Calu3 (cell line): ENCODE results near the gene TOR1B. TPM values are rescaled to one million over a fixed set of nuclear protein-coding genes. Genes with fewer than 3 reads are reported as not detected.
A peak's percentile ranks its signal among the peaks of the same experiment; 100 is the strongest.

ENCODE experiments used
- BruUV-seq: library from RNA; stranded (reverse); fragments of 400-500 nt; replicated peaks from 2 replicates; lab custom pipeline; 2021; lab: Mats Ljungman, UMichigan
- CTCF ChIA-PET: fragments of 300-600 bp; sonication (Branson Sonifier 250); formaldehyde crosslinking; loops from one replicate; lab custom pipeline; 2022; ENCODE audit warnings: antibody characterized with exemption; lab: Charles Lee
- DNase-seq: peaks from one replicate; pipeline ENCODE4 v3.0.0; 2022
- H3K27ac Mint-ChIP-seq: one replicate; pipeline ENCODE4 v1.8.0; 2022; ENCODE audit warnings: mixed read lengths; ENCODE audit not compliant: unreplicated experiment
- H3K27me3 Mint-ChIP-seq: one replicate; pipeline ENCODE4 v1.8.0; 2022; ENCODE audit warnings: mixed read lengths; ENCODE audit not compliant: unreplicated experiment
- H3K36me3 Mint-ChIP-seq: one replicate; pipeline ENCODE4 v1.8.0; 2022; ENCODE audit warnings: mild to moderate bottlenecking, moderate library complexity, mixed read lengths; ENCODE audit not compliant: insufficient read depth, unreplicated experiment
- H3K4me1 Mint-ChIP-seq: one replicate; pipeline ENCODE4 v1.8.0; 2022; ENCODE audit warnings: mild to moderate bottlenecking, low read depth, mixed read lengths; ENCODE audit not compliant: unreplicated experiment
- H3K4me3 Mint-ChIP-seq: one replicate; pipeline ENCODE4 v1.8.0; 2022; ENCODE audit warnings: mild to moderate bottlenecking, low read depth, moderate library complexity, mixed read lengths; ENCODE audit not compliant: unreplicated experiment
- H3K9me3 Mint-ChIP-seq: one replicate; pipeline ENCODE4 v1.8.0; 2022; ENCODE audit warnings: low read depth, mixed read lengths; ENCODE audit not compliant: unreplicated experiment
- CTCF ChIP-seq: fragments of 200-600 bp; IDR thresholded peaks from one replicate; pipeline ENCODE4 v1.8.0; 2022; ENCODE audit warnings: antibody characterized with exemption; ENCODE audit not compliant: unreplicated experiment
- intact Hi-C: fragments of 100-400 bp; cut with micrococcal nuclease; formaldehyde crosslinking; loops from one replicate; pipeline ENCODE4 v1.10.0; 2022; ENCODE audit not compliant: unreplicated experiment
- total RNA-seq: library from RNA; stranded (reverse); gene quantifications from 2 replicates; pipeline ENCODE4 v1.2.3, GENCODE V29; 2022

Gene TOR1B
- total RNA-seq, 1 experiment from 2014 or later = 20.9 TPM

GRCh38 chr9:129801504-129801903 lies 1.5 kb upstream of the TOR1B start:
- TF ChIP-seq CTCF = no peak
- no TSS peak for BruUV-seq
- intact Hi-C loops = no loop called here
- Mint-ChIP-seq H3K27ac (no peak overlapping the region), H3K4me3 (no peak overlapping the region), H3K36me3 (peaks cover 29% of the 10 kb centered on the region), H3K4me1 (no peaks in the 10 kb centered on the region), H3K9me3 (no peaks in the 10 kb centered on the region), H3K27me3 (peaks cover under 1% of the 10 kb centered on the region)
- CTCF ChIA-PET = no interaction called here
- no peak for DNase-seq

DNA sequence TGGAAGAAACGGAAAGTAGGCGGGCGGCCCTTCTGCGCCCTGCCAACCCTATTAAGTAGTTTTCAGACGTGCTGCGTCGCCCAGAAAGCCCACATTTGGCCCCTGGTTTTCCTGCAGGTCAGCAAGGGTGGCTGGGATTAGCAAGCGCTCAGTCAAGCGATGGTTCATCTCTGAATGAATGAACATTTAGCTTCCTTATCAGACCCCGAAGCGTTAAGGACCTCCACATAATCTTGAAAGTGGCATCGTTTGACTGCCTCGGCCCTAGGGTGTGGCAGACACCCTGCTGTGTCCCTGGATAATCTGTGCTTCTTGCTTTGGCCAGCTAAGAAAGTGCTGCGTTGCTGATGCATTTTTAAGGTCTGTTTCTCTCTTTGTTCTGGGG lies 684 bp downstream of the TOR1B start:
- Mint-ChIP-seq H3K27me3 (no peaks in the 10 kb centered on the region), H3K9me3 (no peaks in the 10 kb centered on the region), H3K4me1 (no peaks in the 10 kb centered on the region), H3K27ac (no peak overlapping the region), H3K4me3 (peak overlapping the region; percentile 70), H3K36me3 (peaks cover 35% of the 10 kb centered on the region)
- no peak for TF ChIP-seq CTCF
- no peak for DNase-seq
- no TSS peak for BruUV-seq
- CTCF ChIA-PET = no interaction called here
- intact Hi-C loops = no loop called here

GRCh38 chr9:129806061-129806460 lies 3.1 kb downstream of the TOR1B start:
- Mint-ChIP-seq H3K4me3 (no peak overlapping the region), H3K9me3 (no peaks in the 10 kb centered on the region), H3K4me1 (no peaks in the 10 kb centered on the region), H3K36me3 (peaks cover 43% of the 10 kb centered on the region), H3K27me3 (no peaks in the 10 kb centered on the region), H3K27ac (no peak overlapping the region)
- no peak for DNase-seq
- no peak for TF ChIP-seq CTCF
- no TSS peak for BruUV-seq
- CTCF ChIA-PET = no interaction called here
- intact Hi-C loops = no loop called here

GRCh38 chr9:129809346-129809745 lies 6.4 kb downstream of the TOR1B start:
- no peaks in the 10 kb centered on the region for H3K27me3 Mint-ChIP-seq
- CTCF ChIA-PET = no interaction called here
- H3K4me1 Mint-ChIP-seq = no peaks in the 10 kb centered on the region
- no peak for TF ChIP-seq CTCF
- H3K9me3 Mint-ChIP-seq = no peaks in the 10 kb centered on the region
- intact Hi-C loops = no loop called here
- peaks cover 34% of the 10 kb centered on the region for H3K36me3 Mint-ChIP-seq
- H3K4me3 Mint-ChIP-seq = no peak overlapping the region
- DNase-seq = no peak
- no peak overlapping the region for H3K27ac Mint-ChIP-seq
- no TSS peak for BruUV-seq
